ENCODE measurements around the gene MST1R. TPM values are rescaled to one million over a fixed set of nuclear protein-coding genes. Genes with fewer than 3 reads are reported as not detected.

MST1R gene
- total and polyA plus RNA-seq, 9 of the 15 experiments (the other 6 are each of a cell fraction or from before 2014, with no cell fraction given), result 1.3 to 10.0 (median 3.8) TPM

DNA sequence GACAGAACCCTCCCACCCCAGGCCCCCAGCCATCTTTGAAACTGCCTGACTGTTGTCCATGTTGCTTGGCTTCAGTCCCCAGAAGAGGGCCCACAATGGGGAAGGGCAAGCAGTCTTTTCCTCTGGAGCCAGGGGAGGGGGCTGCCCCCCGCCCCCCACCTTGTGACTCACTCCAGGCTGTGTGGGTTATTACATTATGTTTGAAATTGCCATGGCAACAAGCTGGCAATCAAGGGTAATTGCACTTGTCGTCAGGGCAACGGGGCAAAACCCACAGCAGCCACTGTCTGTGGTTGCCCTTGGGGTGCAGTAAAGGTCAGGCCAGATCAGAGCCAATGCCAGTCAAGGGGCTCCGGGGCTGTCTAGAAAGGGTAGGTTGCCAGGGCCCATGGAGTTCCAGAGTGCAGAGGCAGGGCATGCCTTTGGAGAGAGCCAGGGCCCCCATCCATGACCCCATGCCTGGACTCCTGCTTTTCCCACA lies 30.8 kb downstream of the MST1R start:
- H3K9ac ChIP-seq (ENCODE audit: insufficient read depth in 1 of 2, low read depth in 2 of 2, low read length in 2 of 2), result no peak overlapping the region
- no peak overlapping the region for H3K4me2 ChIP-seq (ENCODE audit: insufficient read depth, low read length)
- H3K36me3 ChIP-seq (ENCODE audit: control insufficient read depth, insufficient read depth, low read length), result no peaks in the 10 kb centered on the region
- peaks cover 0 to 15% of the 10 kb centered on the region in 2 experiments; a peak in 2 of 5 replicates for H3K27me3 ChIP-seq (ENCODE audit: control insufficient read depth in 2 of 2, insufficient read depth in 2 of 2, low read length in 2 of 2)
- ATAC-seq (no peak), FAIRE-seq (no peak), DNase-seq (ENCODE audit: extremely low read depth in 1 of 4, low spot score in 3 of 4) (no peak)
- H3K27ac ChIP-seq (ENCODE audit: extremely low read depth, low read depth, low read length), result no peak overlapping the region
- H2AFZ ChIP-seq (ENCODE audit: low read depth, low read length), result no peak overlapping the region
- no peak overlapping the region for H3K4me3 ChIP-seq
- TF ChIP-seq ZBTB7A (IDR thresholded peaks at IDR 0.05; ENCODE audit: borderline replicate concordance, control insufficient read depth, low read depth, low read length), result peak; percentile 54; the same call in 1 of the 2 replicates
- TF ChIP-seq TAF15 (IDR thresholded peaks at IDR 0.05; ENCODE audit: low read depth, low read length), result no peak
- peak; percentile 66 for TF ChIP-seq RFX1 (IDR thresholded peaks at IDR 0.05)
- H3K9me3 ChIP-seq (replicated peaks; ENCODE audit: control insufficient read depth, insufficient read depth, low read depth, low read length), result no peaks in the 10 kb centered on the region
- no TSS peak for BruUV-seq (replicated peaks)
- in situ Hi-C loops (cut with MboI), result no loop called here
- ChIA-PET POLR2A (interaction anchor here (0.6 to 1.8 kb wide), 4 partner anchors 9 to 75 kb away, joined by 3 to 9 read pairs (median 4); no protein-coding TSS in a partner anchor), CTCF (ENCODE audit: low intra/inter-chr PET ratio) (no interaction called here)
- peaks cover 0 to 22% of the 10 kb centered on the region in 2 experiments; a peak in 2 of 5 replicates for H3K4me1 ChIP-seq (replicated peaks in 1 of 2; ENCODE audit: control insufficient read depth in 2 of 2, insufficient read depth in 2 of 2, low read length in 2 of 2)
- no peaks in the 10 kb centered on the region for H3K79me2 ChIP-seq (ENCODE audit: control insufficient read depth, insufficient read depth, low read length)
- no peaks in the 10 kb centered on the region for H3K9me1 ChIP-seq (ENCODE audit: control insufficient read depth, insufficient read depth, low read length)
- 0% methylated on average over 2 of the region's 4 CpGs for WGBS (ENCODE audit: insufficient coverage, low coverage, missing lambda C conversion rate)
- H4K20me1 ChIP-seq (replicated peaks; ENCODE audit: control insufficient read depth, insufficient read depth, low read length), result peaks cover 5% of the 10 kb centered on the region; the same call in 1 of the 2 replicates
- intact Hi-C loops (cut with micrococcal nuclease), result no loop called here

DNA sequence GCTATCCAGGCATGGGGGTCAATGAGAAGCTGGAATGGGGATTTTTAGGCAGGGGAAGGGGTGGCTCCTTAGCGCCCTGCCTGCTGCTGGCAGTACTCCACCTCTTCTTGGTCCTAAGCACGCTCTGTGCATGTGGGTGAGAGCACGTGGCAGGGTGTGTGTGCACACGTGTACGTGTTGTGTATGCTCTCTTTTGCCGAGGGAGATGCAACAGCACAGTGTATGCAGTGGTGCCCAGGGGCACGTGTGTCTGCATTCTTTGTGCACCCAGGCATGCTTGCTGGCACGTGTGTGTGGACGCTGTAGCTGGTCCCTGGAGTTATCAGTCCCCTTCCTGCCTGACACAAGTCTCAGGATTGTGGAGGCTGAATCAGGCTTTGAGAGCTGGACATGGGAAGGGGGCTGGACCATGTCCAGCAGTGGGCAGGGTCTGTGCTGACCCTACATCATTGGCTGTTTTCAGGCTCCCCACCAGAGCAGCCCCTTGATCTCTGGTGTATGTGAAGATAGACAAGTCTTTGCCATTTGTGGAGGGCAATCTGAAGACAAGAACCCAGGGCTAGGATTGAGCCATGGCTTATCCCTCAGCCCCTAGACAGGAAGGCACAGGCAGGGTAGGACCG lies 32.0 kb downstream of the MST1R start:
- DNase-seq (ENCODE audit: extremely low read depth in 1 of 4, low spot score in 3 of 4), result no peak
- H3K27me3 ChIP-seq (ENCODE audit: control insufficient read depth in 2 of 2, insufficient read depth in 2 of 2, low read length in 2 of 2), result peaks cover 0 to 15% of the 10 kb centered on the region in 2 experiments; a peak in 2 of 5 replicates
- peaks cover 0 to 22% of the 10 kb centered on the region in 2 experiments; a peak in 2 of 5 replicates for H3K4me1 ChIP-seq (replicated peaks in 1 of 2; ENCODE audit: control insufficient read depth in 2 of 2, insufficient read depth in 2 of 2, low read length in 2 of 2)
- no peak overlapping the region for H3K4me2 ChIP-seq (ENCODE audit: insufficient read depth, low read length)
- BruUV-seq (replicated peaks), result no TSS peak
- in situ Hi-C loops (cut with MboI) (no loop called here), intact Hi-C loops (cut with micrococcal nuclease) (no loop called here)
- ChIA-PET CTCF (ENCODE audit: low intra/inter-chr PET ratio) (no interaction called here), POLR2A (interaction anchor here (1.3 to 1.8 kb wide), 4 partner anchors 9 to 69 kb away, joined by 3 to 9 read pairs (median 4); partner anchors contain the start of gene RBM6)
- no peak overlapping the region for H3K9ac ChIP-seq (ENCODE audit: insufficient read depth in 1 of 2, low read depth in 2 of 2, low read length in 2 of 2)
- no peaks in the 10 kb centered on the region for H3K79me2 ChIP-seq (ENCODE audit: control insufficient read depth, insufficient read depth, low read length)
- no peak overlapping the region for H3K27ac ChIP-seq (ENCODE audit: extremely low read depth, low read depth, low read length)
- no peak for ATAC-seq
- H3K9me3 ChIP-seq (replicated peaks; ENCODE audit: control insufficient read depth, insufficient read depth, low read depth, low read length), result no peaks in the 10 kb centered on the region
- no peak for FAIRE-seq
- H2AFZ ChIP-seq (ENCODE audit: low read depth, low read length), result no peak overlapping the region
- H3K9me1 ChIP-seq (ENCODE audit: control insufficient read depth, insufficient read depth, low read length), result no peaks in the 10 kb centered on the region
- no peak overlapping the region for H3K4me3 ChIP-seq
- no peaks in the 10 kb centered on the region for H3K36me3 ChIP-seq (ENCODE audit: control insufficient read depth, insufficient read depth, low read length)
- 5% methylated on average over 7 of the region's 10 CpGs for WGBS (ENCODE audit: insufficient coverage, low coverage, missing lambda C conversion rate)
- peaks cover 6% of the 10 kb centered on the region; the same call in 1 of the 2 replicates for H4K20me1 ChIP-seq (replicated peaks; ENCODE audit: control insufficient read depth, insufficient read depth, low read length)
- TF ChIP-seq PCBP1 (IDR thresholded peaks at IDR 0.05; ENCODE audit: low read depth, low read length, poor library complexity, severe bottlenecking) (no peak), MAZ (CRISPR knock-in tag; conservative IDR thresholded peaks at IDR 0.05 in 1 of 2, IDR thresholded peaks at IDR 0.05 in 1 of 2) (no peak), BHLHE40 (IDR thresholded peaks at IDR 0.05; ENCODE audit: low read length) (0 out of 2 replicates have a peak, but pooled peaks have one; percentile 35), MCM3 (IDR thresholded peaks at IDR 0.05) (no peak), NFATC3 (IDR thresholded peaks at IDR 0.05) (no peak), ZNF217 (CRISPR knock-in tag; IDR thresholded peaks at IDR 0.05) (no peak), CEBPZ (IDR thresholded peaks at IDR 0.05; ENCODE audit: borderline replicate concordance, low read depth, low read length) (no peak)
- TF ChIP-seq, protein P1, sequence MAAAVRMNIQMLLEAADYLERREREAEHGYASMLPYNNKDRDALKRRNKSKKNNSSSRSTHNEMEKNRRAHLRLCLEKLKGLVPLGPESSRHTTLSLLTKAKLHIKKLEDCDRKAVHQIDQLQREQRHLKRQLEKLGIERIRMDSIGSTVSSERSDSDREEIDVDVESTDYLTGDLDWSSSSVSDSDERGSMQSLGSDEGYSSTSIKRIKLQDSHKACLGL (CRISPR knock-in tag; IDR thresholded peaks at IDR 0.05; ENCODE audit: borderline replicate concordance, poor library complexity, severe bottlenecking), result no peak
